IMR-90 (cell line): ENCODE data around the gene NDUFV2. TPM values are rescaled to one million over a fixed set of nuclear protein-coding genes. Genes with fewer than 3 reads are reported as not detected.
"Not testable (repeated sequence)": the region's sequence is repeated elsewhere in the genome, so short reads cannot be mapped to it uniquely, and the experiment has no call there.

Source experiments
- ATAC-seq: fragments of 200-7000 bp; cut with Tn5 transposase; 2 replicates; pipeline ENCODE4 v1.9.1; 2020; ENCODE audit warnings: low read depth, mild to moderate bottlenecking, moderate library complexity
- BruUV-seq: library from RNA; stranded (reverse); fragments of 400-500 nt; replicated peaks from 2 replicates; lab custom pipeline; 2021; lab: Mats Ljungman, UMichigan
- CTCF ChIA-PET: fragments of 300-600 bp; formaldehyde crosslinking; extraction: SDS; loops from one replicate; lab custom pipeline; 2021; ENCODE audit warnings: antibody characterized with exemption; lab: Yijun Ruan, JAX
- POLR2A ChIA-PET: fragments of 300-600 bp; sonication (Branson Sonifier 250); formaldehyde crosslinking; loops from one replicate; lab custom pipeline; 2022; ENCODE audit warnings: antibody characterized with exemption; ENCODE audit not compliant: unreplicated experiment; lab: Charles Lee
- DNase-seq: peaks from one replicate; pipeline ENCODE4 v3.0.0; 2013
- H2AFZ ChIP-seq: replicated peaks from 2 replicates; pipeline ENCODE3; 2013; ENCODE audit warnings: low read length, mild to moderate bottlenecking; ENCODE audit not compliant: poor library complexity
- H2AK5ac ChIP-seq: 2 replicates; pipeline ENCODE4 v1.6.1; 2013; ENCODE audit warnings: low read depth, low read length, inconsistent platforms
- H2AK9ac ChIP-seq: replicated peaks from 2 replicates; pipeline ENCODE3; 2013; ENCODE audit warnings: mild to moderate bottlenecking, low read depth, low read length, moderate library complexity; ENCODE audit not compliant: poor library complexity
- H2BK120ac ChIP-seq: 2 replicates; pipeline ENCODE4 v1.6.1; 2013; ENCODE audit warnings: low read depth, low read length, inconsistent platforms
- H2BK15ac ChIP-seq: 3 replicates; pipeline ENCODE4 v1.6.1; 2013; ENCODE audit warnings: low read depth, low read length, inconsistent platforms
- H2BK20ac ChIP-seq: 2 replicates; pipeline ENCODE4 v1.6.1; 2013; ENCODE audit warnings: low read depth, mild to moderate bottlenecking, inconsistent platforms, low read length, moderate library complexity
- H2BK5ac ChIP-seq: 2 replicates; pipeline ENCODE4 v1.6.1; 2013; ENCODE audit warnings: mild to moderate bottlenecking, low read depth, low read length, inconsistent platforms; ENCODE audit not compliant: poor library complexity, severe bottlenecking
- H3K14ac ChIP-seq: replicated peaks from 2 replicates; pipeline ENCODE4 v1.6.1; 2013; ENCODE audit warnings: low read depth, low read length, inconsistent platforms
- H3K18ac ChIP-seq: 2 replicates; pipeline ENCODE4 v1.6.1; 2013; ENCODE audit warnings: low read depth, low read length, control low read depth
- H3K23ac ChIP-seq: 2 replicates; pipeline ENCODE4 v1.6.1; 2013; ENCODE audit warnings: low read depth, low read length, inconsistent platforms
- H3K27ac ChIP-seq: 2 replicates; pipeline ENCODE4 v1.5.1; 2013; ENCODE audit warnings: mild to moderate bottlenecking, control low read depth, low read length; ENCODE audit not compliant: insufficient read depth
- H3K27me3 ChIP-seq: 2 replicates; pipeline ENCODE4 v1.6.1; 2013; ENCODE audit warnings: low read length; ENCODE audit not compliant: control insufficient read depth, insufficient read depth
- H3K36me3 ChIP-seq: 2 replicates; pipeline ENCODE4 v1.6.1; 2013; ENCODE audit warnings: low read length, mixed read lengths; ENCODE audit not compliant: control insufficient read depth, insufficient read depth
- H3K4ac ChIP-seq: 2 replicates; pipeline ENCODE4 v1.6.1; 2013; ENCODE audit warnings: low read depth, low read length, inconsistent platforms
- H3K4me1 ChIP-seq: 2 replicates; pipeline ENCODE4 v1.6.1; 2013; ENCODE audit warnings: low read length, mixed read lengths; ENCODE audit not compliant: control insufficient read depth, insufficient read depth
- H3K4me2 ChIP-seq: 2 replicates; pipeline ENCODE4 v1.6.1; 2013; ENCODE audit warnings: low read depth, mild to moderate bottlenecking, control low read depth, low read length, moderate library complexity
- H3K4me3 ChIP-seq: 2 replicates; pipeline ENCODE4 v1.5.1; 2013; ENCODE audit warnings: low read depth, mild to moderate bottlenecking, control low read depth, low read length, moderate library complexity; ENCODE audit not compliant: insufficient read depth
- H3K56ac ChIP-seq: 2 replicates; pipeline ENCODE4 v1.6.1; 2013; ENCODE audit warnings: low read length, inconsistent platforms; ENCODE audit not compliant: insufficient read depth; ENCODE audit errors: extremely low read depth
- H3K79me1 ChIP-seq, 2 experiments: 2 replicates each; pipeline ENCODE4 v1.6.1; 2013; ENCODE audit warnings: low read length in 2 of 2, inconsistent platforms in 1 of 2, low read depth in 1 of 2
- H3K9ac ChIP-seq: 2 replicates; pipeline ENCODE4 v1.6.1; 2013; ENCODE audit warnings: low read depth, low read length, control low read depth
- H3K9me1 ChIP-seq: 2 replicates; pipeline ENCODE4 v1.6.1; 2013; ENCODE audit warnings: low read length, inconsistent platforms; ENCODE audit not compliant: insufficient read depth
- H3K9me3 ChIP-seq: 2 replicates; pipeline ENCODE4 v1.6.1; 2013; ENCODE audit warnings: low read length; ENCODE audit not compliant: control insufficient read depth, insufficient read depth
- H4K20me1 ChIP-seq: 2 replicates; pipeline ENCODE4 v1.6.1; 2013; ENCODE audit warnings: low read length, inconsistent platforms; ENCODE audit not compliant: insufficient read depth
- H4K5ac ChIP-seq: 2 replicates; pipeline ENCODE4 v1.6.1; 2013; ENCODE audit warnings: mild to moderate bottlenecking, low read depth, low read length, control low read depth
- H4K8ac ChIP-seq, 2 experiments: 2 replicates each; pipeline ENCODE4 v1.6.1; 2013; ENCODE audit warnings: low read depth in 2 of 2, low read length in 2 of 2, control low read depth in 1 of 2, inconsistent platforms in 1 of 2
- H4K91ac ChIP-seq: 2 replicates; pipeline ENCODE4 v1.6.1; 2013; ENCODE audit warnings: low read depth, low read length, inconsistent platforms; ENCODE audit not compliant: insufficient read depth
- WGBS, 2 experiments: methylation state at CpG; one replicate each; pipeline versions ENCODE4 v1.1.5 to v1.1.7; 2013; ENCODE audit warnings: missing lambda C conversion rate in 2 of 2; ENCODE audit not compliant: insufficient read length in 1 of 2; ENCODE audit errors: extremely low coverage in 2 of 2; 5-methylcytosine and 5-hydroxymethylcytosine counted together
- dilution Hi-C: fragments of 300-500 bp; cut with HindIII; formaldehyde crosslinking; loops from one replicate; pipeline ENCODE4 v1.14.3; 2018; ENCODE audit warnings: low sequenced_read_pairs; ENCODE audit not compliant: unreplicated experiment
- in situ Hi-C: fragments of 300-500 bp; cut with MboI; formaldehyde crosslinking; loops from 3 replicates; pipeline ENCODE4 v1.14.3; 2019; ENCODE audit warnings: low sequenced_read_pairs, inconsistent platforms, mixed read lengths
- intact Hi-C: fragments of 100-400 bp; cut with micrococcal nuclease; formaldehyde crosslinking; loops from 2 replicates; pipeline ENCODE4 v1.10.0; 2022
- polyA plus RNA-seq, 3 experiments: library from polyadenylated mRNA; depleted of rRNA; stranded (reverse); fragments of >200 nt; gene quantifications; 2 replicates each; pipeline ENCODE4 v1.2.3, GENCODE V29; 2012; ENCODE audit warnings: low replicate concordance in 1 of 3
- total RNA-seq: library from RNA; depleted of rRNA; stranded (reverse); fragments of >200 nt; gene quantifications from 2 replicates; pipeline ENCODE4 v1.2.3, GENCODE V29; 2012

The NDUFV2 gene
- total and polyA plus RNA-seq, 2 of the 4 experiments (the other 2 are of a cell fraction) = 106 to 126 TPM

DNA sequence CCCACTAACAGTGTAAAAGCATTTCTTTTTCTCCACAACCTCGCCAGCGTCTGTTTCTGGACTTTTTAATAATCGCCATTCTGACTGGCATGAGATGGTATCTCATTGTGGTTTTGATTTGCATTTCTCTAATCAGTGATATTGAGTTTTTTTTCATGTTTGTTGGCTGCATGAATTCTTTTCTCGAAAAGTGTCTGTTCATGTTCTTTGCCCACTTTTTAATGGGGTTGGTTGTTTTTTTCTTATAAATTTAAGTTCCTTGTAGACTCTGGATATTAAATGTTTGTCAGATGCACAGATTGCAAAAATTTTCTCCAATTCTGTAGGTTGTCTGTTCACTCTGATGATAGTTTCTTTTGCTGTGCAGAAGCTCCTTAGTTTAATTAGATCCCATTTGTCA is 60.2 kb downstream of the NDUFV2 start:
- H3K36me3 ChIP-seq, H3K9me1 ChIP-seq, H2BK20ac ChIP-seq, H2BK5ac ChIP-seq, BruUV-seq, H4K5ac ChIP-seq, H3K23ac ChIP-seq, H3K4me3 ChIP-seq, H2AFZ ChIP-seq, H3K9me3 ChIP-seq, CTCF ChIA-PET, in situ Hi-C loops, DNase-seq, H4K8ac ChIP-seq, H4K91ac ChIP-seq, H3K9ac ChIP-seq, H3K4ac ChIP-seq, H3K27me3 ChIP-seq, H2BK120ac ChIP-seq, intact Hi-C loops, H2BK15ac ChIP-seq, ATAC-seq, H3K27ac ChIP-seq, H3K4me2 ChIP-seq, POLR2A ChIA-PET, H3K18ac ChIP-seq, H2AK5ac ChIP-seq, H3K4me1 ChIP-seq, dilution Hi-C loops, H3K56ac ChIP-seq, H3K14ac ChIP-seq, H2AK9ac ChIP-seq: not testable (repeated sequence)
- H3K79me1 ChIP-seq = peaks cover 16 to 54% of the 10 kb centered on the region in 2 experiments
- no CpG with 5 or more reads among the region's 4 CpGs for WGBS, 2 experiments
- H4K20me1 ChIP-seq = peaks cover 47% of the 10 kb centered on the region

- H2AK9ac ChIP-seq, H2AK5ac ChIP-seq, H2BK20ac ChIP-seq, H2AFZ ChIP-seq, H2BK15ac ChIP-seq, H3K4ac ChIP-seq, H3K9ac ChIP-seq, H3K18ac ChIP-seq, H3K4me3 ChIP-seq, H4K91ac ChIP-seq, H3K23ac ChIP-seq, H3K4me2 ChIP-seq, DNase-seq, H2BK5ac ChIP-seq, H3K9me1 ChIP-seq, H3K14ac ChIP-seq, H3K56ac ChIP-seq, H3K27ac ChIP-seq, H3K9me3 ChIP-seq, H3K4me1 ChIP-seq, H4K8ac ChIP-seq, H3K36me3 ChIP-seq, H2BK120ac ChIP-seq, BruUV-seq, ATAC-seq, CTCF ChIA-PET, POLR2A ChIA-PET, H3K27me3 ChIP-seq, dilution Hi-C loops, intact Hi-C loops, in situ Hi-C loops, H4K5ac ChIP-seq: not testable (repeated sequence)
- Histone ChIP-seq H4K20me1 (peaks cover 44% of the 10 kb centered on the region), H3K79me1 (peaks cover 6 to 47% of the 10 kb centered on the region in 2 experiments)
These were observed 61.6 kb downstream of the NDUFV2 start for GRCh38 chr18:9164149-9164548.
